NCI-H1436 (cell line): ENCODE measurements around the gene LIMS3.
"Not testable (repeated sequence)": the region's sequence is repeated elsewhere in the genome, so short reads cannot be mapped to it uniquely, and the experiment has no call there.

Experiments
- DNase-seq: peaks from one replicate; lab custom pipeline; 2025; lab: John Stamatoyannopoulos, UW

The LIMS3 gene, protein sequence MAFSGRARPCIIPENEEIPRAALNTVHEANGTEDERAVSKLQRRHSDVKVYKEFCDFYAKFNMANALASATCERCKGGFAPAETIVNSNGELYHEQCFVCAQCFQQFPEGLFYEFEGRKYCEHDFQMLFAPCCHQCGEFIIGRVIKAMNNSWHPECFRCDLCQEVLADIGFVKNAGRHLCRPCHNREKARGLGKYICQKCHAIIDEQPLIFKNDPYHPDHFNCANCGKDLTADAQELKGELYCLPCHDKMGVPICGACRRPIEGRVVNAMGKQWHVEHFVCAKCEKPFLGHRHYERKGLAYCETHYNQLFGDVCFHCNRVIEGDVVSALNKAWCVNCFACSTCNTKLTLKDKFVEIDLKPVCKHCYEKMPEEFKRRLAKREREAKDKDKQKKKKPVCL

DNA sequence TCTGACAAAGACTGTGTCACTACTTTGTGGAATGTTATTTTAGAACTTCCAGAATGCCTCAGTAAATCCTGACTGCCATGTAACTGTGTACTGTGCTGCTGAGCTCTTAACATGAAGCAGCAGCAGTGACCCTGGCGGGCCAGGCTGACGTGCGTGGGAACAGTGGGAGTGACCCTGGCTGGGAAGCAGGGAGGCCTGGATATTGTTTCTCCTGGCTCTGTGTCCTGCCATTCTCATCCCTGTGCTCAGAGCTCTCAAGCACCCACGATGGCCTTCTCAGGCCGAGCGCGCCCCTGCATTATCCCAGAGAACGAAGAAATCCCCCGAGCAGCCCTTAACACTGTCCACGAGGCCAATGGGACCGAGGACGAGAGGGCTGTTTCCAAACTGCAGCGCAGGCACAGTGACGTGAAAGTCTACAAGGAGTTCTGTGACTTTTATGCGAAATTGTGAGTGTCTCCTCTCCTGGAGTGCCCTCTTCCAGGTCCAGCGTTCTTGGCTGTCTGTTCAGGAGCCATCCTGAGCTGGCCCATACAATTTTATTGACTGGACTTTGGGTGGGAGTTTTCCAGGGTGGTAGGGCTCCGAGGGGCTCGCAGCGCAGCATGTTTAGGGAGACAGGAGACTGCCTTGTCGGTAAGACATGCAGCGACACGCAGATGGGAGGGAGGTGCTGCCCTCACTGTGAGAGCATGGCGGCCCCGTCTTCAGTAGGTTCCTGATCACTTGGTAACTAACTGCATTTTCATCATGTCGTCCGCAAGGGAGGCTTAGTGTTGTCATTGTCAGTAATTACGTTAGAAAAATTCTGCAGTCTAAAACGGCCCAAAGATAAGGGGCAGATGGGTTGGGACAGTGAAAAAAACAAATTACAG is at the start of gene LIMS3:
Gene LIMS3, plus strand, starts transcription at position 227 of the 875 bp plus-strand sequence. Its CDS starts 41 bp downstream, at position 268.
- DNase-seq, result not testable (repeated sequence)

DNA sequence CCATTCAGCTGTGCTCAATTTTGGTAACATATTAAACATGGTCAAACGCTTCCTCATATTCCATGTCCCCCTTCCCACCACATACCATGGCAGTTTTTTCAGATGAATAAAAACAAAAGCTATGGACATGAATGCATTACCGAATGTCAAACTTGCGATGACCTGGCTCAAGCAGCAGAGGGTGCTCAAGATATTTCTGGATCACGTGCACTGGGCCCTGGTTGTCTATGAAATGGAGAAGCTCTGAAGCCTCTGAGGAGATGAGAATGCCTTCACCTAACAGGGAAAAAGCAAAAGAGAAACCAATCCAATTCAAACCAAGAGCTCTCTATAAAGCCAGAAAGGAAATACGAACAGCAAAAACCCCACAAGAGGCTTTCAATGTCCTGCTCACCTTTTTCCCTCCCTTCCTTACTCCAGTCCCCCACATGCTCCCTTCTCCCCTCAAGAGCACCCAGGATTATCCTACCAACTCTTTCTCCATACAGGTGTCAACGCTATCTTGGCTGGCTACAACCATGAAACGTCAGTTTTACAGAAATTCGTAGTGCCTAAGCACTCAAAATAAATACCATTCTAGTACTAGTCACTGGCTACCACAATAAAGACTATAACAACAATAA is 27.2 kb upstream of the LIMS3 start:
- not testable (repeated sequence) for DNase-seq

DNA sequence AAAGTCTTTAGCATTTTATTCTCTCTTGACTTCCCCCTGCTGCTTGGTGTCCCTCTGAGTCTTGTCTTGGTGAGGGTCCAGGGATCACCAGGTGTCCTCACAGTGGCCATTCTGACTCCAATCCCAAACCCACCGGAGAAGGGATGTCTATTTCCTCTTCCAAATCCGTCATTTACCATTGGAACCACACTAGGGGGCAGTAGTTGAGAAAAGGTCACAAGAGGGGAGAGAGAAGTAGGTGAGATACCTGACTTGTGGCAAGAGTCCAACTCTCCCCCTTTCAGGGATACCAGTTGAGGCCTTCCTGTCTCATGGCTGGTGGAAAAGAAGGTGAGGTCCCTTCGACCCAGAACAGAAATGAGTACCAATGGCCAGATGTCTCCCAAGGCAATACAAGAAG is 21.9 kb upstream of the LIMS3 start:
- not testable (repeated sequence) for DNase-seq

DNA sequence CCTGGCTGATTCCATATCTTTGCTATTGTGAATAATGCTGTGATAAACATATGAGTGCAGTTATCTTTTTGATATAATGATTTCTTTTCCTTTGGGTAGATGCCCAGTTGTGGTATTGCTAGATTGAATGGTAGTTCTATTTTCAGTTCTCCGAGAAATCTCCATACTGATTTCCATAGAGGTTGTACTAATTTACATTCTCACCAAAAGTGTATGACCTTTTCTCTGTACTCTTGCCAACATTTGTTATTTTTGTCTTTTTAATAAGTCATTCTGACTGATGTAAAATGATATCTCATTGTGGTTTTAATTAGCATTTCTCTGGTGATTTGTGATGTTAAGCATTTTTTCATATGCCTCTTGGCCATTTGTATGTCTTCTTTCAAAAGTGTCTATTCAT is 16.4 kb upstream of the LIMS3 start:
- DNase-seq, result not testable (repeated sequence)

DNA sequence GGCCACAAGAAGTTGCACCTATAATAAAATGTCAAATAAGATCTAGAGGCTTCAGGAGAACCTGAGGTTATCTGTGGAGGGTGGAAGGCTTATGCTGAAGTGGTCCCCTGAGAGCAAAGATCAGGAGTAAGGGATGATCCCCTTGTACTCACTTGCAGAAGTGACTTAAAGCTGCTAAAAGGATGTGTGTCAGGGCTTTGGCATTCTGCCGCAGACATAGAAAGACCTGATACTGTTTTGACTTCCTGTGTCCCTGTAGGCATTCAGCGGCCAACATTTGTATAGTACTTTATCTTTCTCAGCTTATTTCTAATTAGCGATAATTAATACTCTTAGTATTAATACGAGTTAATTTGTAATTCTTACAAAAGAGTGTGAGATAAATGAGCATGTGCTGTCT is 10.1 kb upstream of the LIMS3 start:
- DNase-seq, result not testable (repeated sequence)

DNA sequence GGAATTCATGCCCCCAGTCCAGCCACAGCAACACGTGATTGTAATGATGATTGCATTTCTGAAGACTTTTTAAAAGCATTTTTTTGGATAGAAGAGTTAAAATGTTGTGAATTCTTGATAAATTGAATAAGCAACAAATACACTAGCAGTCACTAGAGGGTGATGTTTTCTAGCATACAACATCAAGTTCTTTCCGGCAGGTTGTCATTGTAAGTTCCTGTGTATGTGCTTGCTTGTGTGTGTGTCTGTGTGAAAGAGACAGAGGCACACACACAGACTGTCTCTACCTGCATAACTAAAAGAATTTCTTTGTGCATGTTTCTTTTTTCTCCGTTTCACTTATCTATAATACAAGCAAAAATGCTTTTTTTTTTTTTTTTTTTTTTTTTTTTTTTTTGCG is 8.6 kb upstream of the LIMS3 start:
- not testable (repeated sequence) for DNase-seq

DNA sequence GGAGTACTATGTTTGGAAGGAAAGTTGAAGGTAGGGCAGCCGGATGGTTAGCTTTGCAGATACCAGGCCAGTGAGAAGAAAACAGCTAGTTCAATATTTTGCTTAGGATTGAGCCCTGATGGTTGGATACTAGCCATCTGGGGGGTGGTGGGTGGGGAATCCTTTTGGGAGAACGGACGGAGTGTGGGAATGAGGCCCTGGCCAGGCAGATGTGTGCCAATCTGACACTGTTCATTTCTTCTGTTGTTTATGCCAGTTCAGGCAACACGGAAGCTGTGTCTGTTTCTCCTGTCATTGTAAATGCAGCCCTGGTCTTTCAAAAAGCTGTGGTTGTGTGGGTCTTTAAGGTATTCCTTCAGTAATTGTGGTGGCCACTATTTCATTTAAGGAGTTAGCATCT is 7.5 kb upstream of the LIMS3 start:
- not testable (repeated sequence) for DNase-seq

DNA sequence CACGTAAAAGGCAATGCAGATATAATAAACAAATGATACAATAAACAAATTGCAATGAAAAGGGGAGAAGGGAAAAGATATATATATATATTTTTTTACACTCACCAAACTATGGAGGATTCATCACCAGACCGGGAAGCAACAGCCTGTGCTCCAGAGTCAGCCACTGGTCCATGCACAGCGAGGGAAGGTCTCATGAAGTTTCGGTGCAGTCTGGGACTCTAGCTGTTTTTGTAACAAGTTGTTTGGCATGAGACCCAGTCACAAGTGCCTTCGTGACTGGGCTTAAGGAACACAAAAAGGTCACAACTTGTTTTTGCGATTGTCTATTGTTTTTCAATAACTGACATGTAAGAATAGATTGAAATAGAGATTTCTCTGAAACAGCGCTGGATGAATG is 4.8 kb upstream of the LIMS3 start:
- DNase-seq, result not testable (repeated sequence)

DNA sequence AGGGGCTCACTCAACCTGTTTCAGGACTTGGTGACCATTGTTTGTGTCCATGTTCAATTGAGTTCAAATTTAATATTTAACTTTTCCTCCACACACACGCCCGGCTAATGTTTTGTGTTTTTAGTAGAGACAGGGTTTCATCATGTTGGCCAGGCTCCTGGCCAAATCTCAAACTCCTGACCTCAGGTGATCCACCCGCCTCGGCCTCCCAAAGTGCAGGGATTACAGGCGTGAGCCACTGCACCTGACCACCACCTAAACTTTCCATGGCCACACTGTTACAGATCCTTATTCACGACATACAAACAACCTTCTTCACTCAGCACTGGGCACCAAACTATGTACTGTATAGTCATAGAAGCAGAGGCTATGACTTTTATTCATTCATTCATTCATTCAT is 4.3 kb upstream of the LIMS3 start:
- not testable (repeated sequence) for DNase-seq

DNA sequence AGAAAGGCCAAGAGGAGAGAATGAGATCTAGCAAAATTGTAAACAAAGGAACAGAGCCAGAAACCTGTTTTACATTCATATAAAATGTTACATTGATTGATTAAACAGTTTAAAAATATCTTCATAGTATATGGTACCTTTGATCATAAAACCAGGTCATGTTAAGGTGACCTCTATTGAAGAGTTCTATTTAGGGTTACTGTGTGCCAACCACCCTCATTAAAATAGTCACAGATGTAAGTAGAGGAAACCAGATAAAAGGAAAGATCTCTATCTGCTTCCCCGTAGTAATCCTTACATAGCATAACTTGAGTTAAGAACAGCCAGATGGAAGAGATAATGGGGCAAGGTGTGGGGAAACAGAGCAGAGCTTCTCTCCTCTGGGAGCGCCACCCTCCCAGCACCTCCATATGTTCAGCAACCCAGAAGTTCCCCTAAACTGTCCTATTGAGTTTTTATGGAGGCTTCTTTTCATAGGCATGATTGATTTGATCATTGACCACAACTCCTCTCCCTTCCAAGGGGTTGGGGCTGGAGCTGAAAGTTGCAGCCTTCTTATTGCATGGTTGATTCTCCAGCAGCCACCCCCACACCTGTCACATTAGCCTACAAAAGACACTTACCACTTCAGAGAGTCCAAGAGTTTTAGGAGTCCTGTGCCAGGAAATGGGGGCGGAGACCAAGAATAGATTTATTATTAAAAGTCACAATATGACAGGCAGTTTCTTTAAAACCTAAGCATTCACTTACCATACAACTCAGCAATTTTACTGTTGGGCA is 3.2 kb upstream of the LIMS3 start:
- not testable (repeated sequence) for DNase-seq

DNA sequence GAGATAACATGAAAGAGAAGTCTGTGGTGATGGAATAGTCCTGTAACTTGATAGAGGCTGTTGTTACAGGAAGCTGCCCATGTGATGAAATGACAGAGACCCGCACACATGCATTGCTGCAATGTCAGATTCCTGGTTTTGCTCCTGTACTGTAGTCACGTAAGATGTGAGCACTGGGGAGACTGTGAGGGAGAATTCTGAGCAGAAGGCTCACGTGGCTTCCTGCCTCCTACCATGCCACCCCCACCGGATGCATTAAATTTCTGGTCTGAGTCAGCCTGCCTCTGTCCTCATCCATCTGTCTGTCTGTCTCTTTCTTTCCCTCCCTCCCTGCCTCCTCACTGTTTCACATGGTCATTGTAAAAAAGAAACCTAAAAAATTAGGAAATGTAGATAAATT is 2.3 kb upstream of the LIMS3 start:
- DNase-seq, result not testable (repeated sequence)

DNA sequence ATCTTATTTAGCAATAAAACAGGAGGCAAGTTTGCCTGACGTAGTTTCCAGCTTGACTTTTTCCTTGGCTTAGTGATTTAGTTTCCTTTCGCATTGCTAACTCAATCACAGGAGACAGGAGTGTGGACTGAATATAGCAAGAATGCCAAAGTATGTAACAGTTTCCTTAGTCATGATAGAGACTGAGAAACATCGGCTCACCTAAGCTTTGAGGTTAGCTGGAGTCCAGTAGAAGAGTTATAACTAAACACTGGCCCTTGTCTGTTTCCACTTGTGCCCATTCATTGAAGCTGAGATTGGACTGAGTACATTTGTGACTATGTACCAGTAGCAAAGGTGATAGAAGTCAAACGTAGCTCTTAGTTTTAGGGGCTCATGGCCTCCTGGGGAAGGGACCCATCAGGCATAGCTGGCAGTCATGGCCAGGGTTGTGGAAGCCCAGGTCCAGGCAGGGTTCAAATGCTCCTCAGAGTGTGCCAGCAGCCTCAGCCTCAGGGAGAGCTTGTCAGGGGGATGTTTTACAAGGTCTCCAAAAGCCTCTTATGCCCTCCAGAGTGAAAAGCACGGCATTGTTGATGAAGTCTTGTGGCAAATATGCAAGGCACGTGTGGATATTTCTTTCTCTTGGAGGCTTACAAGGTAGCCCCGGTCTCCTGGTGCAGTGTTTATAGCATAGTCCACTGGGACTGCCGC is 573 bp upstream of the LIMS3 start:
- not testable (repeated sequence) for DNase-seq

DNA sequence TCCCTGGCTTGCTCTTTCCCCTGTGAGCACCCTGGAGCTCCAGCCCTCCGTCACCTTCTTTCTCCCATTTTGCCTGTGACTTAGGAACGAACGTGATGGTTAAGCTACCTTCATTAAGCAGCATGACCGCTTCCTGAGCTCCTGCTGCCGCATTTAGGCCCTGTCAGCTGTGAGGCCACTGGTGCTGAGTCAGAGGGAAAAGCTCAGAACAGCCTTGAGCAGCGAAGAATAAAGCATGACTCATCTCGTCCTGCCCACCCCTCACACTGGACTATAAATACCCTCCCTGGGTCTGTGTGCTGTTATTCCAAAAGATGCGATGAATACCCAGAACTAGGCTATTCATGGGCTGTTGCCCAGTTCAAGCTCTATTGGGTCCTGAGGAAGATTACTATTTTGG is 7.3 kb downstream of the LIMS3 start:
- DNase-seq, result not testable (repeated sequence)

DNA sequence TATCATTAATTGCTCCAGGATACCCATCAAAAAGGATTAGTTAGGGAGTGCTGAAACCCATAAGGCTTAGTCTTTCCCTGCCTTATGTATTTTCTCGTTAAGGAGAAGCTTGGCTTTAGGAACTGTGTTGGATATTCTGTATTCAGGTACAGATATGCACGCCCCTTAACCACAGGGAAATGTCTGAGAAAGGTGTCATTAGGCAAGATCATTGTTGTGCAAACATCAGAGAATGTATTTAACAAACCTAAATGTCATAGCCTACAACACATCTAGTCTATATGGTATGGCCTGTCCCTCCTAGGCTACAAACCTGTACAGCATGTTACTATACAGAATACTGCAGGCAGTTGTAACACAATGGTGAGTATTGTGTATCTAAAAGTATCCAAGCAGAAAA is 10.1 kb downstream of the LIMS3 start:
- DNase-seq, result not testable (repeated sequence)

DNA sequence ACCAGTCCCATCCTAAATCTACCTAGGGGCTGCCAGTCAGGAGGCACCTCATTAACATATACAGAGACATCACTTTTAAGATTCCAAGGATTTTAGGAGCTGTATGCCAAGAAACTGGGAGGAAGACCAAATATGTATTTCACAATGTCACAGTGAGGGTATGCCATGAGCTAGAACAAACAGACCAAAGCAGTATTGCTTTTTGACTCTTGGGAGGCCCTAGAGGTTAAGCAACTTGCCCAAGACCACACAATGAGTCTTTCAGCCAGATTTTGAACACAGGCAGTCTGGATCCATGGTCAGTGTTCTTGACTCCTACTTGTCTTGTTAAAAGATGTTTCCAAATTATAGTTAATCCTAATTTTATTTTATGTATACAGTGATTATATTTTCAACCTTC is 12.3 kb downstream of the LIMS3 start:
- DNase-seq, result not testable (repeated sequence)

DNA sequence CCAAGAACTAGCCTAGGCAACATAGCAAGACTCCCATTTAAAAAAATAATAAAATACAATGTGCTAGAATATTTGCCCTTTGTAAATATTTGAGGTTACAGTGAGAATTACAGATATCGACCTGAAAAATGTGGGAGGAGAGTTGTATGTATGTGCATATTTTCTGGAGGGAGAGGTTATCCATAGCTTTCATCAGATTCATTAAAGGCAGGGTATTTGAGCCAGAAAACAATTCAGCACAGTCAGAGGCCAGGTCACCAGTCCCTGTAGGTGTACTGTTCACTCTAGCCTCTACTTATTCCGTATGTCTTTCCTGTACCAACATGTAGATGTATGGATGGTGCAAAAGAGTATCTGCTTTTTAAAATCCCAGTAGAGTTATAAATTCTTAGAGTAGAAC is 15.4 kb downstream of the LIMS3 start:
- not testable (repeated sequence) for DNase-seq

DNA sequence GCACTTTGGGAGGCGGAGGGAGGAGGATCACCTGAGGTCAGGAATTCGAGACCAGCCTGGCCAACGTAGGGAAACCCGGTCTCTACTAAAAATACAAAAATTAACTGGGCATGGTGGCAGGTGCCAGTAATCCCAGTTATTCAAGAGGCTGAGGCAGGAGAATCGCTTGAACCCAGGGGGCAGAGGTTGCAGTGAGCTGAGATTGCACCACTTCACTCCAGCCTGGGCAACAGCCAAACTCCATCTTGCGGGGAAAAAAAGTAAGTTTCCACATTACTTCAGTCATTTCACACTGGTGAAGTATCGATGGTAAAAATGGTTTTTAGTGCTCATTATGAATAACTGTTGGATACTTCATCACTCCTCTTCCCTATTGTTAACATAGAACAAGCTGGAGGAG is 16.1 kb downstream of the LIMS3 start:
- not testable (repeated sequence) for DNase-seq

DNA sequence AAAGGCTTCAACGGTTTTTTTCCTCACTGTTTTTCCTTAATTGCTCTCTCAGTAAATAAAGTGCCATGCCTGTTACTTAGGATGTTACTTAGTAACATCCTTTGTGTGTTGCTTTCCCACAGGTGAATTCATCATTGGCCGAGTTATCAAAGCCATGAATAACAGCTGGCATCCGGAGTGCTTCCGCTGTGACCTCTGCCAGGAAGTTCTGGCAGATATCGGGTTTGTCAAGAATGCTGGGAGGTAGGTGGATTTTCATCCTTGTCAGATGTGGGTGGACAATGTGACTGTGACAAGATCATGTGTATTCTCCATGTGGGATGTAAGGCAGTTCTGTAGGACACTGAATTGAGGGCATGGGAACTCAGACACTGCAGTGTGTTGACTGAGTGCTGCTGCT is 17.3 kb downstream of the LIMS3 start:
- DNase-seq, result not testable (repeated sequence)

DNA sequence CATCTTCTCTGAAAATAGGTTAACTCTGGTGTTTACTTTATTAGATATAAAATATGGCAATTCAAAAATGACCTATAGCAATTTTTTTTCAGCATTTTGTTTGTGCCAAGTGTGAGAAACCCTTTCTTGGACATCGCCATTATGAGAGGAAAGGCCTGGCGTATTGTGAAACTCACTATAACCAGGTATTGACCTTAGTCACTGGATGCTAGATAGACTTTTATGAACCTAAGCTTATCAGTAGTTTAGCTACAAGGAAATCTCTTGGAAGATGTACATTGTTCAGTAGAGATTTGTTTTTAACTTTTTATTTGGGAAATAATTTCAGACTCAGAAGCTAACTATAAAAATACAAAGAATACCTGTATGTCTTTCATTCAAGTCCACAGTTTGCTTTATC is 21.7 kb downstream of the LIMS3 start:
- DNase-seq, result not testable (repeated sequence)

DNA sequence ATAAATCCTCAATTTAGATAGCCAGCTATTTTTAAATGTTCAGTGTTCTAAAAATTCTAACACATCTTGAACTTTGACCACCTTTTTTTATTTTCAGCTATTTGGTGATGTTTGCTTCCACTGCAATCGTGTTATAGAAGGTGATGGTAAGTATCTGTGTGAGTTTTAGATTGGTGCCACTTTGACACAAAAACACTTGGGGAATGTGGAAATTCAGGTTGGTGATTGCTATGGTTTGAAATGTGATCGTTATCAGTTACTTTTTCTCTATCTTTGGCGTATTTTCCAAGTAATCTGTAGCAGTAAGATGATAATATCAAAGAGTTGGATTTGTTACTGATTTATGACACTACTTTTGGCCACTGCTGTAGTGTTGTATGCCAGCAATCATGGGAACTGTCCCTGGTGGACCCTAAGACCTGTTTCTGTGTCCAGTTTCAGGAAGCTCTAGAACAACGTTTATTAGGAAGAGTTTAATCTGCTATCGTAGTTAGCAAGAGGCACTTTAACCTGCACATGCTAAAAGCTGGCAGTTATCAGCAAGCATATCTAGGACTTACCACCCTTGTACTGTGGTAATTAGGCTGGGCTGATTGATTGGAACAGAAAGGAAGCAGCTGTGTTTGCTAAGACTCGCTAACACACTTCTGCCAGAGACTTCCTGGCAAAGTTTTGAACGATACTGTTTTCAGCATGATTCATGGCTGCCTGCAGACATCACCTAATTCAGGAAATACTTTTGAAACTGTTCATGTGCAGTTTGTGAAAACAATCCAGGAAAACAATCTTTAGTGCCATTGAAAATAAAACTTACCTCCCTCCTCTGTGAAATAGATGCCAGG is 23.3 kb downstream of the LIMS3 start:
- not testable (repeated sequence) for DNase-seq
